HEK293 (cell line): ENCODE results near the gene RNF223.
A peak's percentile ranks its signal among the peaks of the same experiment; 100 is the strongest.

Experiments
- CTCF ChIA-PET: fragments of 350-600 bp; formaldehyde crosslinking; extraction: SDS; loops from one replicate; lab custom pipeline; 2021; ENCODE audit warnings: antibody characterized with exemption; lab: Yijun Ruan, JAX
- POLR2A ChIA-PET: fragments of 300-600 bp; formaldehyde crosslinking; extraction: SDS; loops from one replicate; lab custom pipeline; 2020; ENCODE audit warnings: antibody characterized with exemption, inconsistent platforms; lab: Yijun Ruan, JAX
- H3K27ac ChIP-seq: fragments of 200-500 bp; sonication (Bioruptor generic); 2 replicates; pipeline ENCODE4 v1.5.1; 2014; ENCODE audit warnings: low read depth, low read length, control low read depth, inconsistent platforms; ENCODE audit errors: extremely low read depth
- H3K36me3 ChIP-seq, 2 experiments: fragments of 200-500 bp in 1 of 2; sonication (Bioruptor generic) in 1 of 2; 1 replicate in 1 of 2; 2 replicates in 1 of 2; pipeline ENCODE4 v1.5.1; 2014 to 2017; ENCODE audit warnings: inconsistent platforms in 2 of 2, low read length in 2 of 2; ENCODE audit not compliant: control insufficient read depth in 2 of 2, insufficient read depth in 1 of 2
- H3K4me1 ChIP-seq: fragments of 200-500 bp; sonication (Bioruptor generic); 2 replicates; pipeline ENCODE4 v1.5.1; 2014; ENCODE audit warnings: mild to moderate bottlenecking, low read length, inconsistent platforms; ENCODE audit not compliant: control insufficient read depth, insufficient read depth
- H3K4me3 ChIP-seq: 2 replicates; pipeline ENCODE4 v1.5.1; 2011; ENCODE audit warnings: low read depth, mild to moderate bottlenecking, control low read depth, low read length, moderate library complexity
- H3K9me3 ChIP-seq: fragments of 200-500 bp; sonication (Bioruptor generic); 2 replicates; pipeline ENCODE4 v1.5.1; 2014; ENCODE audit warnings: low read depth, low read length, inconsistent platforms; ENCODE audit not compliant: control insufficient read depth, insufficient read depth
- EGR2 ChIP-seq: fragments of 450-650 bp; formaldehyde crosslinking; IDR thresholded peaks from 2 replicates; pipeline ENCODE4 v1.5.1; 2016; ENCODE audit warnings: low read depth, missing biosample characterization, missing genetic modification characterization
- GLIS1 ChIP-seq: fragments of 450-650 bp; formaldehyde crosslinking; IDR thresholded peaks from 2 replicates; pipeline ENCODE4 v1.5.1; 2016; ENCODE audit warnings: missing biosample characterization, missing genetic modification characterization
- GLIS2 ChIP-seq: fragments of 450-650 bp; formaldehyde crosslinking; IDR thresholded peaks from 2 replicates; pipeline ENCODE4 v1.5.1; 2016; ENCODE audit warnings: missing biosample characterization, missing genetic modification characterization
- HOXC10 ChIP-seq: sonication (generic); formaldehyde crosslinking; IDR thresholded peaks from 2 replicates; pipeline ENCODE4 v1.8.1; 2023; ENCODE audit warnings: mild to moderate bottlenecking, missing genetic modification reagents
- MZF1 ChIP-seq: fragments of 450-650 bp; formaldehyde crosslinking; IDR thresholded peaks from 2 replicates; pipeline ENCODE4 v1.5.1; 2017; ENCODE audit warnings: missing biosample characterization, missing genetic modification characterization, borderline replicate concordance
- OVOL3 ChIP-seq: fragments of 450-650 bp; formaldehyde crosslinking; IDR thresholded peaks from 2 replicates; pipeline ENCODE4 v1.5.1; 2016; ENCODE audit warnings: missing biosample characterization, missing genetic modification characterization
- SETDB1 ChIP-seq: IDR thresholded peaks from one replicate; pipeline ENCODE4 v1.6.1; 2017; ENCODE audit warnings: mild to moderate bottlenecking, low read length, moderate library complexity, mixed read lengths; ENCODE audit not compliant: insufficient read length
- SP2 ChIP-seq: fragments of 450-650 bp; formaldehyde crosslinking; IDR thresholded peaks from 2 replicates; pipeline ENCODE4 v1.5.1; 2016; ENCODE audit warnings: missing biosample characterization, missing genetic modification characterization
- YY2 ChIP-seq: fragments of 450-650 bp; formaldehyde crosslinking; IDR thresholded peaks from 2 replicates; pipeline ENCODE4 v1.5.1; 2016; ENCODE audit warnings: missing biosample characterization, missing genetic modification characterization
- ZFHX2 ChIP-seq: fragments of 450-650 bp; formaldehyde crosslinking; conservative IDR thresholded peaks from 2 replicates; pipeline ENCODE4 v1.5.1; 2016; ENCODE audit warnings: missing biosample characterization, missing genetic modification characterization
- ZIC2 ChIP-seq: fragments of 450-650 bp; formaldehyde crosslinking; IDR thresholded peaks from 2 replicates; pipeline ENCODE4 v1.5.1; 2016; ENCODE audit warnings: missing biosample characterization, missing genetic modification characterization
- ZNF121 ChIP-seq: fragments of 450-650 bp; formaldehyde crosslinking; IDR thresholded peaks from 2 replicates; pipeline ENCODE4 v1.5.1; 2016; ENCODE audit warnings: missing biosample characterization, missing genetic modification characterization
- ZNF148 ChIP-seq: fragments of 450-650 bp; formaldehyde crosslinking; IDR thresholded peaks from 2 replicates; pipeline ENCODE4 v1.5.0; 2017; ENCODE audit warnings: missing biosample characterization, missing genetic modification characterization, borderline replicate concordance
- ZNF16 ChIP-seq: fragments of 450-650 bp; formaldehyde crosslinking; IDR thresholded peaks from 2 replicates; pipeline ENCODE4 v1.5.1; 2016; ENCODE audit warnings: low read depth, missing biosample characterization, missing genetic modification characterization
- ZNF324 ChIP-seq: fragments of 450-650 bp; formaldehyde crosslinking; IDR thresholded peaks from 2 replicates; pipeline ENCODE4 v1.5.1; 2016; ENCODE audit warnings: missing biosample characterization, missing genetic modification characterization
- ZNF404 ChIP-seq: fragments of 450-650 bp; formaldehyde crosslinking; IDR thresholded peaks from 2 replicates; pipeline ENCODE4 v1.5.1; 2017; ENCODE audit warnings: missing biosample characterization, missing genetic modification characterization
- ZNF548 ChIP-seq: fragments of 450-650 bp; formaldehyde crosslinking; IDR thresholded peaks from 2 replicates; pipeline ENCODE4 v1.5.1; 2016; ENCODE audit warnings: missing biosample characterization, missing genetic modification characterization
- ZNF580 ChIP-seq: fragments of 450-650 bp; formaldehyde crosslinking; IDR thresholded peaks from 2 replicates; pipeline ENCODE4 v1.5.1; 2016; ENCODE audit warnings: missing biosample characterization, missing genetic modification characterization
- ZNF658 ChIP-seq: fragments of 450-650 bp; formaldehyde crosslinking; IDR thresholded peaks from 2 replicates; pipeline ENCODE4; 2016; ENCODE audit warnings: missing biosample characterization, missing genetic modification characterization
- ZNF701 ChIP-seq: fragments of 450-650 bp; formaldehyde crosslinking; IDR thresholded peaks from 2 replicates; pipeline ENCODE4 v1.5.1; 2016; ENCODE audit warnings: missing biosample characterization, missing genetic modification characterization
- TF ChIP-seq, protein P1 (sequence below): fragments of 450-650 bp; formaldehyde crosslinking; IDR thresholded peaks from 2 replicates; pipeline ENCODE4 v1.5.1; 2017; ENCODE audit warnings: missing biosample characterization, missing genetic modification characterization
- TF ChIP-seq, protein P2 (sequence below): fragments of 450-650 bp; formaldehyde crosslinking; IDR thresholded peaks from 2 replicates; pipeline ENCODE4 v1.5.1; 2016; ENCODE audit warnings: missing biosample characterization, missing genetic modification characterization
- TF ChIP-seq, protein P3 (sequence below): fragments of 450-650 bp; formaldehyde crosslinking; IDR thresholded peaks from 2 replicates; pipeline ENCODE4 v1.5.1; 2017; ENCODE audit warnings: missing biosample characterization, missing genetic modification characterization

The RNF223 gene

DNA sequence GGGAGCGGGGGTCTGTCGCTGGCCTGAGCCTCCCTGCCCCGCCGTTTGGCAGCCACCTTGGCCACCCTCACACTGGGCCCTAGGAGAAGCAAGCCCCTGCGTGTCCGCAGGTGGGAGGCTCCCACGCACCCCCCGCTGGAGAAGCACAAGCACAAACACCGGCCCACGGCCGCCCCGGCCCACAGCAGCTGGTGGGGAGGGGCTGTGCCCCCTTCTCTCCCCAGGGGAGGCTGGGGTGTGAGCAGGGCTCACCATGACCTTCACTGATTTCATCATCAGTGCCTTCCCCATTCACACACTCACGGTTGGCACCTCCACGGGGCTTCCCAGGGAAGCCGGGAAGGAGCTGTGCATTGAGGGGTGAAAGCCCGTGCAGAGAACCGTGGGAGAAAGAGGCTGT, 46.3 kb downstream of the RNF223 start (continued):
- no peak for TF ChIP-seq ZNF16 (tag by site-specific recombination)
- no peak for TF ChIP-seq ZNF148
- TF ChIP-seq, all 188 proteins: peak for 3

- ChIA-PET POLR2A (no interaction called here), CTCF (interaction anchor here (0.6 to 0.8 kb wide), 3 partner anchors 9 to 33 kb away, joined by 3 to 5 read pairs (median 3); no protein-coding TSS in a partner anchor)
- no peak overlapping the region for H3K4me3 ChIP-seq
- H3K4me1 ChIP-seq: no peaks in the 10 kb centered on the region
- TF ChIP-seq EGR2 (tag by site-specific recombination) (peak; percentile 42; the same call in 1 of the 2 replicates), YY2 (tag by site-specific recombination) (no peak), GLIS1 (peak; percentile 96), OVOL3 (no peak), HOXC10 (CRISPR knock-in tag) (no peak), MZF1 (tag by site-specific recombination) (no peak), ZNF658 (tag by site-specific recombination) (no peak), ZNF548 (no peak), ZNF324 (tag by site-specific recombination) (no peak), ZIC2 (tag by site-specific recombination) (peak; percentile 95), ZFHX2 (tag by site-specific recombination) (peak; percentile 67), GLIS2 (tag by site-specific recombination) (0 out of 2 replicates have a peak, but pooled peaks have one; percentile 4)
- TF ChIP-seq, protein P1, sequence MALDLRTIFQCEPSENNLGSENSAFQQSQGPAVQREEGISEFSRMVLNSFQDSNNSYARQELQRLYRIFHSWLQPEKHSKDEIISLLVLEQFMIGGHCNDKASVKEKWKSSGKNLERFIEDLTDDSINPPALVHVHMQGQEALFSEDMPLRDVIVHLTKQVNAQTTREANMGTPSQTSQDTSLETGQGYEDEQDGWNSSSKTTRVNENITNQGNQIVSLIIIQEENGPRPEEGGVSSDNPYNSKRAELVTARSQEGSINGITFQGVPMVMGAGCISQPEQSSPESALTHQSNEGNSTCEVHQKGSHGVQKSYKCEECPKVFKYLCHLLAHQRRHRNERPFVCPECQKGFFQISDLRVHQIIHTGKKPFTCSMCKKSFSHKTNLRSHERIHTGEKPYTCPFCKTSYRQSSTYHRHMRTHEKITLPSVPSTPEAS (tag by site-specific recombination): peak; percentile 73
- TF ChIP-seq, protein P2, sequence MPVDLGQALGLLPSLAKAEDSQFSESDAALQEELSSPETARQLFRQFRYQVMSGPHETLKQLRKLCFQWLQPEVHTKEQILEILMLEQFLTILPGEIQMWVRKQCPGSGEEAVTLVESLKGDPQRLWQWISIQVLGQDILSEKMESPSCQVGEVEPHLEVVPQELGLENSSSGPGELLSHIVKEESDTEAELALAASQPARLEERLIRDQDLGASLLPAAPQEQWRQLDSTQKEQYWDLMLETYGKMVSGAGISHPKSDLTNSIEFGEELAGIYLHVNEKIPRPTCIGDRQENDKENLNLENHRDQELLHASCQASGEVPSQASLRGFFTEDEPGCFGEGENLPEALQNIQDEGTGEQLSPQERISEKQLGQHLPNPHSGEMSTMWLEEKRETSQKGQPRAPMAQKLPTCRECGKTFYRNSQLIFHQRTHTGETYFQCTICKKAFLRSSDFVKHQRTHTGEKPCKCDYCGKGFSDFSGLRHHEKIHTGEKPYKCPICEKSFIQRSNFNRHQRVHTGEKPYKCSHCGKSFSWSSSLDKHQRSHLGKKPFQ (tag by site-specific recombination): no peak
- H3K9me3 ChIP-seq: no peaks in the 10 kb centered on the region
- no peak overlapping the region for H3K27ac ChIP-seq
- peaks cover 0 to 53% of the 10 kb centered on the region in 2 experiments; a peak in 1 of 3 replicates for H3K36me3 ChIP-seq
Measured at GRCh38 chr1:1026599-1027413, 47.3 kb downstream of the RNF223 start.

DNA sequence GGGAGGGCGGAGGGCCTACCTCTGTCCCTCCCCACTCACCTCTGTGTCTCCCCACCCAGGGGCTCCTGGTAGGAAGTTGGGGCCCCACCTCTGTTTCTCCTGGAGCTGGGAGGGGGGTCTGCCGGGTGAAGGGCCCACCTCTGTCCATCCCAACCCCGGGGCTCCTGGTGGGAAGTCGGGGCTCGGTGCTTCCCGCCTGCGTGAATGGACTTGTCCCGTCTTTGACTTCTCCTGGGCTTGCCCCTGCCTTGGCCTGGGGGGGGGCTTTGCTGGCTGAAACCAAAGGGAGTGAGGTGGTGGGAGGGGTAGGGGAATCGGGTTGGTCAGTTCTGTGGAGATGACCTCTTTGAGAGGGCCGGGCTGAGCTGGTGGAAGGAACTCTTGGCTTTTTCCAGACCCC, 48.4 kb downstream of the RNF223 start:
- Histone ChIP-seq H3K36me3 (peaks cover 0 to 50% of the 10 kb centered on the region in 2 experiments; a peak in 1 of 3 replicates), H3K9me3 (no peaks in the 10 kb centered on the region), H3K27ac (no peak overlapping the region), H3K4me1 (peaks cover 3% of the 10 kb centered on the region; the same call in 1 of the 2 replicates), H3K4me3 (no peak overlapping the region)
- TF ChIP-seq ZNF580 (no peak), SETDB1 (no peak), ZNF121 (tag by site-specific recombination) (no peak), ZNF404 (tag by site-specific recombination) (no peak), ZNF701 (tag by site-specific recombination) (no peak), SP2 (tag by site-specific recombination) (no peak)
- TF ChIP-seq, protein P3, sequence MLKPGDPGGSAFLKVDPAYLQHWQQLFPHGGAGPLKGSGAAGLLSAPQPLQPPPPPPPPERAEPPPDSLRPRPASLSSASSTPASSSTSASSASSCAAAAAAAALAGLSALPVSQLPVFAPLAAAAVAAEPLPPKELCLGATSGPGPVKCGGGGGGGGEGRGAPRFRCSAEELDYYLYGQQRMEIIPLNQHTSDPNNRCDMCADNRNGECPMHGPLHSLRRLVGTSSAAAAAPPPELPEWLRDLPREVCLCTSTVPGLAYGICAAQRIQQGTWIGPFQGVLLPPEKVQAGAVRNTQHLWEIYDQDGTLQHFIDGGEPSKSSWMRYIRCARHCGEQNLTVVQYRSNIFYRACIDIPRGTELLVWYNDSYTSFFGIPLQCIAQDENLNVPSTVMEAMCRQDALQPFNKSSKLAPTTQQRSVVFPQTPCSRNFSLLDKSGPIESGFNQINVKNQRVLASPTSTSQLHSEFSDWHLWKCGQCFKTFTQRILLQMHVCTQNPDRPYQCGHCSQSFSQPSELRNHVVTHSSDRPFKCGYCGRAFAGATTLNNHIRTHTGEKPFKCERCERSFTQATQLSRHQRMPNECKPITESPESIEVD (tag by site-specific recombination): no peak
- ChIA-PET POLR2A (interaction anchor here (0.8 to 0.9 kb wide), 2 partner anchors 12 to 24 kb away, joined by 3 to 7 read pairs; partner anchors contain the start of gene ISG15), CTCF (interaction anchor here (0.5 kb wide), 1 partner anchor 22 kb away, joined by 3 read pairs; no protein-coding TSS in a partner anchor)
